ENCODE data around the gene CD81.

Gene CD81

GRCh38 chr11:2377511-2378443, 667 bp downstream of the CD81 start:
- peak in 1 of 2 donors; percentile 29 for DNase-seq

GRCh38 chr11:2378527-2379210, 1.6 kb downstream of the CD81 start:
- DNase-seq, result no peak

GRCh38 chr11:2379466-2380174, 2.5 kb downstream of the CD81 start:
- no peak for DNase-seq

- DNase-seq, result no peak
These were observed 3.3 kb downstream of the CD81 start for GRCh38 chr11:2380396-2380795.

- DNase-seq, result peak in 1 of 2 donors; percentile 66
These were observed 3.8 kb downstream of the CD81 start for GRCh38 chr11:2380807-2381350.

GRCh38 chr11:2381494-2382128, 4.5 kb downstream of the CD81 start:
- DNase-seq, result no peak

- no peak for DNase-seq
These were observed 5.0 kb downstream of the CD81 start for GRCh38 chr11:2382129-2382517.

- DNase-seq, result peak in 1 of 2 donors; percentile 14
These were observed 6.1 kb downstream of the CD81 start for GRCh38 chr11:2382936-2383851.

GRCh38 chr11:2383852-2384804, 7.0 kb downstream of the CD81 start:
- peak; percentile 28 to 34 for DNase-seq

GRCh38 chr11:2385156-2386151, 8.3 kb downstream of the CD81 start:
- no peak for DNase-seq

GRCh38 chr11:2386591-2386990, 9.5 kb downstream of the CD81 start:
- no peak for DNase-seq

- peak; percentile 39 to 45 for DNase-seq
These were observed 10.3 kb downstream of the CD81 start for GRCh38 chr11:2387266-2387987.

- no peak for DNase-seq
These were observed 11.6 kb downstream of the CD81 start for GRCh38 chr11:2388431-2389376.

- DNase-seq, result no peak
These were observed 12.4 kb downstream of the CD81 start for GRCh38 chr11:2389377-2390026.

GRCh38 chr11:2390091-2390724, 13.1 kb downstream of the CD81 start:
- no peak for DNase-seq

GRCh38 chr11:2390725-2391151, 13.6 kb downstream of the CD81 start:
- no peak for DNase-seq
